HL-60 (cell line): Measurements from ENCODE around the gene CPS1.

Experiments
- DNase-seq, 2 experiments: peaks; one replicate each; pipeline ENCODE4 v3.0.0-alpha.2; 2010 to 2020; ENCODE audit warnings: low read depth in 1 of 2, low spot score in 1 of 2
- H3K27ac ChIP-seq: fragments of 250-450 bp; sonication (Bioruptor Pico); replicated peaks from 2 replicates; pipeline ENCODE4 v1.5.1; 2020; ENCODE audit warnings: mild to moderate bottlenecking, moderate library complexity
- H3K27me3 ChIP-seq: fragments of 250-450 bp; sonication (Bioruptor Pico); 2 replicates; pipeline ENCODE4 v1.5.1; 2021; ENCODE audit warnings: mild to moderate bottlenecking, moderate library complexity; ENCODE audit not compliant: insufficient read depth, poor library complexity, severe bottlenecking
- H3K4me3 ChIP-seq: replicated peaks from 2 replicates; pipeline ENCODE4 v1.5.1; 2011; ENCODE audit warnings: mild to moderate bottlenecking, control low read depth, low read length; ENCODE audit not compliant: insufficient read depth
- CTCF ChIP-seq: IDR thresholded peaks from one replicate; pipeline ENCODE4 v1.5.1; 2011; ENCODE audit warnings: low read length, control low read depth, inconsistent platforms; ENCODE audit not compliant: insufficient read depth
- GABPA ChIP-seq: IDR thresholded peaks from 2 replicates; pipeline ENCODE4 v1.6.1; 2012; ENCODE audit warnings: low read depth
- POLR2AphosphoS5 ChIP-seq: IDR thresholded peaks from 2 replicates; pipeline ENCODE4 v1.6.1; 2012; ENCODE audit warnings: low read depth
- REST ChIP-seq: IDR thresholded peaks from 2 replicates; pipeline ENCODE4 v1.6.1; 2012; ENCODE audit warnings: low read depth; ENCODE audit not compliant: insufficient replicate concordance
- SPI1 ChIP-seq: IDR thresholded peaks from 2 replicates; pipeline ENCODE4 v1.6.1; 2012; ENCODE audit warnings: low read depth, mild to moderate bottlenecking, borderline replicate concordance

Gene CPS1

GRCh38 chr2:210548031-210548430 lies 8.4 kb upstream of the CPS1 start:
- Histone ChIP-seq H3K4me3 (no peak overlapping the region), H3K27me3 (no peaks in the 10 kb centered on the region), H3K27ac (no peak overlapping the region)
- no peak for DNase-seq
- TF ChIP-seq POLR2AphosphoS5 (no peak), REST (no peak), GABPA (no peak), SPI1 (no peak), CTCF (no peak)

- no peak overlapping the region for H3K27ac ChIP-seq
Observed at GRCh38 chr2:210548878-210549384, 7.5 kb upstream of the CPS1 start.

GRCh38 chr2:210551001-210551400 lies 5.4 kb upstream of the CPS1 start:
- no peaks in the 10 kb centered on the region for H3K27me3 ChIP-seq
- H3K4me3 ChIP-seq = no peak overlapping the region
- TF ChIP-seq SPI1 (no peak), POLR2AphosphoS5 (no peak), GABPA (no peak), REST (no peak), CTCF (no peak)
- H3K27ac ChIP-seq = no peak overlapping the region
- DNase-seq = no peak

More at GRCh38 chr2:210548878-210549384, 7.5 kb upstream of the CPS1 start:
- Histone ChIP-seq H3K27me3 (no peaks in the 10 kb centered on the region), H3K4me3 (no peak overlapping the region)
- DNase-seq = no peak
- TF ChIP-seq GABPA = no peak
- TF ChIP-seq CTCF = no peak
- TF ChIP-seq REST = no peak
- no peak for TF ChIP-seq POLR2AphosphoS5
- no peak for TF ChIP-seq SPI1
